ENCODE measurements around the gene MED26. TPM values are rescaled to one million over a fixed set of nuclear protein-coding genes. Genes with fewer than 3 reads are reported as not detected.

MED26 gene
- total and polyA plus RNA-seq, 4 donors: 7.0 to 18.2 (median 8.2) TPM

- Histone ChIP-seq H3K4me3 (no peak overlapping the region), H3K9ac (ENCODE audit: insufficient read depth in 1 of 2, low read length in 2 of 2) (no peak overlapping the region), H3K27ac (ENCODE audit: low read depth in 1 of 2, low read length in 1 of 2) (peak overlapping the region in 1 of 2 donors; percentile 7), H3K27me3 (ENCODE audit: control insufficient read depth in 3 of 3, insufficient read depth in 3 of 3, low read length in 2 of 3) (no peaks in the 10 kb centered on the region), H3K4me1 (ENCODE audit: control insufficient read depth in 5 of 5, insufficient read depth in 5 of 5, low read length in 5 of 5) (peaks cover 16 to 65% (median 34%) of the 10 kb centered on the region in 5 donors), H3K36me3 (ENCODE audit: control insufficient read depth in 4 of 4, insufficient read depth in 4 of 4, low read length in 4 of 4) (peaks cover 0 to 2% (median 0%) of the 10 kb centered on the region in 4 donors), H3K9me3 (ENCODE audit: control insufficient read depth in 4 of 4, insufficient read depth in 3 of 4, low read length in 3 of 4) (no peaks in the 10 kb centered on the region)
- WGBS, 2 donors: 85 to 91% methylated on average over 9 of the region's 9 CpGs
- no peak for ATAC-seq (ENCODE audit: insufficient read depth, low FRiP score)
- no peak for DNase-seq
- TF ChIP-seq CTCF (IDR thresholded peaks at IDR 0.05; ENCODE audit: control extremely low read depth, extremely low read depth): no peak
Measured at GRCh38 chr19:16586477-16586871, 41.5 kb downstream of the MED26 start.

GRCh38 chr19:16585808-16586476, 42.1 kb downstream of the MED26 start:
- H3K4me1 ChIP-seq (ENCODE audit: control insufficient read depth in 5 of 5, insufficient read depth in 5 of 5, low read length in 5 of 5): peaks cover 16 to 65% (median 34%) of the 10 kb centered on the region in 5 donors
- H3K9ac ChIP-seq (ENCODE audit: insufficient read depth in 1 of 2, low read length in 2 of 2): no peak overlapping the region
- no peaks in the 10 kb centered on the region for H3K27me3 ChIP-seq (ENCODE audit: control insufficient read depth in 3 of 3, insufficient read depth in 3 of 3, low read length in 2 of 3)
- WGBS, 2 donors: 79 to 82% methylated on average over 11 of the region's 11 CpGs
- H3K36me3 ChIP-seq (ENCODE audit: control insufficient read depth in 4 of 4, insufficient read depth in 4 of 4, low read length in 4 of 4): peaks cover 0 to 2% (median 0%) of the 10 kb centered on the region in 4 donors
- DNase-seq (no peak), ATAC-seq (ENCODE audit: insufficient read depth, low FRiP score) (peak; percentile 11)
- H3K9me3 ChIP-seq (ENCODE audit: control insufficient read depth in 4 of 4, insufficient read depth in 3 of 4, low read length in 3 of 4): no peaks in the 10 kb centered on the region
- H3K27ac ChIP-seq (ENCODE audit: low read depth in 1 of 2, low read length in 1 of 2): peak overlapping the region in 1 of 2 donors; percentile 27
- TF ChIP-seq CTCF (IDR thresholded peaks at IDR 0.05; ENCODE audit: control extremely low read depth, extremely low read depth): no peak
- H3K4me3 ChIP-seq: no peak overlapping the region

- Histone ChIP-seq H3K4me3 (no peak overlapping the region), H3K4me1 (ENCODE audit: control insufficient read depth in 5 of 5, insufficient read depth in 5 of 5, low read length in 5 of 5) (peaks cover 16 to 65% (median 34%) of the 10 kb centered on the region in 5 donors)
Measured at GRCh38 chr19:16585094-16585801, 42.8 kb downstream of the MED26 start.

More at GRCh38 chr19:16585094-16585801, 42.8 kb downstream of the MED26 start:
- ATAC-seq (ENCODE audit: insufficient read depth, low FRiP score) (no peak), DNase-seq (no peak)
- 56 to 62% methylated on average over 13 of the region's 13 CpGs for WGBS, 2 donors
- no peak for TF ChIP-seq CTCF (IDR thresholded peaks at IDR 0.05; ENCODE audit: control extremely low read depth, extremely low read depth)
- Histone ChIP-seq H3K36me3 (ENCODE audit: control insufficient read depth in 4 of 4, insufficient read depth in 4 of 4, low read length in 4 of 4) (peaks cover 0 to 2% (median 0%) of the 10 kb centered on the region in 4 donors), H3K27me3 (ENCODE audit: control insufficient read depth in 3 of 3, insufficient read depth in 3 of 3, low read length in 2 of 3) (no peaks in the 10 kb centered on the region), H3K9me3 (ENCODE audit: control insufficient read depth in 4 of 4, insufficient read depth in 3 of 4, low read length in 3 of 4) (no peaks in the 10 kb centered on the region), H3K9ac (ENCODE audit: insufficient read depth in 1 of 2, low read length in 2 of 2) (no peak overlapping the region), H3K27ac (ENCODE audit: low read depth in 1 of 2, low read length in 1 of 2) (peak overlapping the region in 1 of 2 donors; percentile 27)
